GM19438 (cell line): Measurements from ENCODE around the gene SEH1L.
"Not testable (repeated sequence)": the region's sequence is repeated elsewhere in the genome, so short reads cannot be mapped to it uniquely, and the experiment has no call there.

ENCODE experiments used
- ATAC-seq: cut with Tn5 transposase; IDR thresholded peaks from one replicate; pipeline ENCODE4 v1.9.1; 2021; ENCODE audit warnings: low read depth; ENCODE audit not compliant: unreplicated experiment

SEH1L gene, protein sequence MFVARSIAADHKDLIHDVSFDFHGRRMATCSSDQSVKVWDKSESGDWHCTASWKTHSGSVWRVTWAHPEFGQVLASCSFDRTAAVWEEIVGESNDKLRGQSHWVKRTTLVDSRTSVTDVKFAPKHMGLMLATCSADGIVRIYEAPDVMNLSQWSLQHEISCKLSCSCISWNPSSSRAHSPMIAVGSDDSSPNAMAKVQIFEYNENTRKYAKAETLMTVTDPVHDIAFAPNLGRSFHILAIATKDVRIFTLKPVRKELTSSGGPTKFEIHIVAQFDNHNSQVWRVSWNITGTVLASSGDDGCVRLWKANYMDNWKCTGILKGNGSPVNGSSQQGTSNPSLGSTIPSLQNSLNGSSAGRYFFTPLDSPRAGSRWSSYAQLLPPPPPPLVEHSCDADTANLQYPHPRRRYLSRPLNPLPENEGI

DNA sequence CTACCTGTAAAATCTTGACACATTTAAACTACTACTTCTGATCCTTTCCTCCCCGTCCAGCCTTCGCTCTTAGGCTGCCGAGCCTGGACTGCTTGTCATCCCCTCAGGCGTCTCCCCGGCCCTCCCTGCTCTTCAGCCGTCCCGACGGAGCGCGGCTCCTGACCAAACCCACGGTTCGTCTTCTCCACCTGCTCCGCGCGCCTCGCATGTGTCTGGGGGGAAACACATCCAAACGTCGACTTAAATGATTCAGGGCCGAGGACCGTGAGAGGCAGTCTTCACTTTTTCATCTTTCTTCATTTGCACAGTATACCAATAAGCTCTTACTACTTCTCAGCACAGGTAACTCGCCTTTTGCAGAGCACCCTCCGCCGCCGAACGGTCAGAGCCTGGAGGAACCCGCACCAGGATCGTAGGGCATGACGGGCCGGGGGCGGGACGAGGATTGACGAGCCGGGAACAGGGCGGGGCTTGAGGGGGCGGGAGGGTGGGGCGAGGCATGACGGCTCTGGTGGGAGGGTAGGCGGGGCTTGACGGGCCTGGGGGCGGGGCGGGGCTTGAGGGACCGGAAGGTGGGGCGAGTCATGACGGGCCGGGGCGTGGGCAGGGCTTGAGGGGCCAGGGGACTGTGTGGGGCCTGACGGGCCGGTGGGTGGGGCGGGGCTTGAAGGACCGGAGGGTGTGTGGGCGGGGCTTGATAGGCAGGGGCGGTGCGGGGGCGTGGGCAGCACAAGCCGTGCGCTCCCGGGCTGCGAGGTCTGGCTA, at the start of gene SEH1L:
Gene SEH1L, plus strand, starts transcription at position 727 of the 765 bp plus-strand sequence. CDS start 111 bp downstream, outside the sequence.
- peak; percentile 84 for ATAC-seq

DNA sequence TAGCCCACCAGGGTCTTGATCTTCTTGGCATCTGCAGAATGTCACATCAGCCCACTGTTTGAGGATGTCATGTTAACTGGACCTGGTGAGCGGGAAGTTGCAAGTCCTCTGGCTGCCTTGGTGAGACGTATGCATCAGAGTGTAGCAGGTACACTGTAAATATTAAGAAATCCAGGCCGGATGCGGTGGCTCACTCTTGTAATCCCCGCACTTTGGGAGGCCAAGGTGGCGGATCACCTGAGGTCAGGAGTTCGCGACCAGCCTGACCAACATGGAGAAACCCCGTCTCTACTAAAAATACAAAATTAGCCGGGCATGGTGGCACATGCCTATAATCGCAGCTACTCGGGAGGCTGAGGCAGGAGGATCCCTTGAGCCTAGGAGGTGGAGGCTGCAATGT, 46.6 kb upstream of the SEH1L start:
- ATAC-seq: not testable (repeated sequence)

DNA sequence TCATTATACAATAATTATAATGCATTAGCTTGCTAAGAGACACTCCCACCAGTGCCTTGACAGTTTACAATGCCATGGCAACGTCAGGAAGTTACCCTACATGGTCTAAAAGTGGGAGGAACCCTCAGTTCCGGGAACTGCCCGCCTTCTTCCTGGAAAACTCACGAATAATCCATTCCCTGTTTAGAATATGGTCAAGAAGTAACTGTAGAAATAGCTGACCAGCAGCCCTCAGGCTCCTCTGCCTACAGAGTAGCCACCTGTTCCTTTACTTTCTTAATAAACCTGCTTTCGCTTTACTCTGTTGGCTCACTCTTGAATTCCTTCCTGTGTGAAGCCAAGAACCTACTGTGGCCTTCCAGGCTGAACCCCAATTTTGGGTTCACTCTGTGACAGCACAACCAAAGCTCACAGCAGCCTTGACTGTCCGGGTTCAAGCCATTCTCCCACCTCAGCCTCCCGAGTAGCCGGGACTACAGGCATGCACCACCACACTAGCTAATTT, 43.7 kb upstream of the SEH1L start:
- ATAC-seq: no peak

DNA sequence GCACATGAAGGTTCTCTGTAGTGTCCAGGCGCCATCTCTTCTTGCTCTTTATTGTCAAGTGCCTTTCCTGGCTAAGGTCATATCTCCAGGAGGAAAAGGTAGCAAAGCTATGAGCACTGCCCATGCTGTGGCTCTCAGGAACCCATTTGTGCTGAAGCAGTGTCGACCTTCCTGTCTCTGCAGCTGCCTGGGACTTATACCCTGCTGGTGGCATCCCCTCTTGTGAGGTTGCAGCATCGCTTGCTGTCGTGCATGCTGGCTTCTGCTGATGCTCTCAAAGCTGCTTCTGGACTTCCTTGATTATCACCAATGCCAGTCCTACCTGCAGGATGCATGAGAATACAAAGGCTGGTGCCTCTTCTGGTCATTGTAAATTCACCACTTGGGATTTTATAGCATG, 41.7 kb upstream of the SEH1L start:
- ATAC-seq: no peak

DNA sequence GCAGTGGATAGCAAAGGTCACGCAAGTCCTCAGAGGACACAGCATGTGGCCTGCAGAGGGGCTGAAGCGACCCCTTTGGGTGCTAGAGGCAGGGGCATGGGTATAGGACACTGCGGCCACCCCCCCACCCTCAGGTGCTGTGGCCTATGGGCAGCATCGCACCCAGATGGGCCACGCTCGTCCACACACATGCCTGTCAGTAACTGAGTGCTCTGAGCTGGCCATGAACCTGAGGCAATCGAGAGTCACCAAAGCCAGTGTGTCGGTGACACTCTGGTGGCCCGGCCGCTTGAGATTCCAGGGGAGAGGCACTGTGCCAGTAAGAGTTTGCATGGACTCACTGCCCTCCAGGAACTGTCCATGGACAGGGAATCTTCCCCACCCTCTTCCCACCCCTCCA, 41.0 kb upstream of the SEH1L start:
- ATAC-seq: no peak

DNA sequence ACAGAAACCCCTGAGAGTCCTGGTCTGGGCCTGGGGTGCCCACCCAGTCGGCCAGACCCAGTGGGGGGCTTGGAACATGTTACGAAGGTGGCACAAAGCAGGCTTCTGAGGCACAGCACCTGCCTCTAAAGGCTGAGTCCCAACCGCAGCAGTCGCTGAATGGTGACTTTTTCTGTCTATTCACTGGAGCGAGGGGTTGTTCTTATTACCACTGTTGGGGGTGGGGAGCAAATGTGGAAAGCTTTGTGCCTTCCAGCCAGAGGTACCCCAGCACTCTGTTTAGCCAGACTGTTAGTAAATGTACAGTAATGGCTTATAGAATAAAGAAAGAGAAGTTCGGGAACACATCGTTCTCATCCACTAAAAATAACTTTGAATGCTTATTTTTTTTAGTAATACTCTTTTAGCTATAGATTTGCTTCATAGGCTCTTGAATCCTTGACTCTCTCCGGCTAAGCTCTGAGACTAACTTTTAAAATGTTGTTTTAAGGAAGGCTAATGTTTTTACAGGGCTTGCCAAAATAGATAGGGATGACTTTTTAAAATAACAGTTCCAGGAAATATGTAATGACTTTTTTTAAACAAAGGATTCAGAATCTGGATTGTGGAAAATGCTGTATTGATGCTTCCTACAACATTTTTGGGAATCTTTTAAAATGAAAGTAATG, 40.4 kb upstream of the SEH1L start:
- ATAC-seq: no peak

DNA sequence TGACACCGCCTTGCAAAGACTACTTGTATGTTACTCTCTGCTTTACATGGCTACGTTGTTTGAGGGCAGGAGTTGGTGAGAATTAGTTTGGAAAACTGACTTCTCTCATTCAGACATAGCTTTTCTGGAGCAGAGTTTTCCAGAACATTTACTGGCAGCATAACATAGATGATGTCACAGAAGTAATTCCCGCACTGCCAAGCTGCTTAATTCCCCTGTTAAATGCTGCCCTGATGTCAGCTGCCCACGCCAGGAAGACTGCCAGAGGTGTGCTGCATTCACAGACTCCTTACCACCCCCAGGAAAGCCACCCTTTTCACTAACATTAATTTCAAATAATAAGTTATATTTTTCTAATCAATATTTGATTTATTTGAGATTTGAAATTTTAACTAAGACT, 39.1 kb upstream of the SEH1L start:
- no peak for ATAC-seq

DNA sequence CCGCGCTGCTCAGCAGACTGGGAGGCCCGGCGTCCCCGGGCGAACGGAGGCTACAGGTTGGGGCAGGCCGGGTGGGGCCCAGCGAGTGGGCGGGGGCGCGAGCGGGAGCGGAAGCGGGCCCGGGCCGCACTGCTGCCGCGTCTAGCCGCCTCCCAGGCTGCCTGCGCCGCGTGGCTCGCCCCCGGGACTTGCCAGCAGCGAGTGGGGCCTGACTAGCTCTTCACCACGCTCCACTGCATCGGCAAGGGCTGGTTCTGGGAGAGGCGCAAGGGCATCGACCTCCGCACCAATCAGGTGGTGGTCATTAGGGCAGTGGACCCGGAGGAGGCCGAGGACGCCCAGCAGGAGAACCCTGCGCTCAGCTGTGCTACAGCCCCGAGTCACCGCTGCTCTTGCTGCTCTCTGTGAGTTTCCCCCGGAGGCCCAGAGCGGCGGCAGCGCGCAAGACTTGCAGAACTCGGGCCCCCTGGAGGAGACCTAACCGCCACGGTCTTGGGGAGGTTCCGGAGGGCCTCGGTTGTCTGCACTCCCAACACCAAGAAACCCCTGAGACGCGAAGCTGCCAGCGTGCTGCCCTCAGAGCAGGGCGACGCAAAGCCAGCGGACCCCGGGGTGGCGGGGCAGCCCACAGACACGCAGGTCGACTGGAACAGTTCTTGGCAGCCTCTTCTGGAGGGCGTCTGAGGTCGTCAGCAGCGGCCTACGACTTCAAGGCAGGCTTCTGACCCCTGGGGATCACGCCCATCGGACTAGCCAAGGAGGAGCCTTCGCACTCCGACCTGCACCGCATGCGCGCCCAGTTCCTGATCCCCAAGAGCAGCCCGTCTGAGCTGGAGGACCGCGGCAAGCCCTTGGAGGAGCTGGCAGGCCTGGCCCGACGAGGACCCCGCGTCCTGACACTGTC, 36.5 kb upstream of the SEH1L start:
- ATAC-seq: no peak

DNA sequence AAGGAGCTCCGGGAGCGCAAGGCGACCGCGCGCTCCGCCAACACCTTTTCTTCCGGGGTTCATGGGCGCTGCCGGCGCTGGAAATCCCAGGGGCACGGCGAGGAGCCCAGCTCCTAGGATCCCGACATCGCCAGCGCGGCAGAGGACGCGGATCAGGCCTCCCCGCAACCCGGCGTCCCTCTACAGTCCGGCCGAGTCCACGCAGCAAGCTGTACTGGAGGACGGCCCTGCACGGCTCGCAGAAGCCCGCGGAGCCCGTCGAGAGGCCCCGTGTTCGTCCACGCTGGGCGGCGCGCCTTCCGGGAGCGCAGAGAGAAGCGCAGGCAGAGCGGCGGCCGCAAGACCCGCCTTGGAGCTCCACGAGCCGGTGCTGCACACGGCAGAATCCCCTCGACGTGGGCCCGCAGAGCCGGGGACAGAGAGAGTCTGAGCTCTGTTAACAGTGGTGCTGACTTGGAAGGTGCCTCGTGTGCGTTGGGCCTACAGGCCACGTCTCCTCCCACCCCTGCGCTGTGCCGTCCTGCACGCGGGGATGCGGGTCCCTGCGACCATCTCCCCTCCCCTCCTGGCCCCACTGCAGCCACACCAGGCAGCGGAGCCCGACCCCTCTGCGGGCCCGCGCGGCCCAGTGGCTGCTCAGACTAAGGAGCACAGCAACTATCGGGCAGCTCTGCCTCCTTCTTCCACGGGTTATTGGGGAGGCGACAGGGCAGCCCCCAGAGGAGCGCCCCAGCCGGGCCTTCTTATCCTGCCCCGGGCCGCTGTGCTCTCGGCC, 35.7 kb upstream of the SEH1L start:
- no peak for ATAC-seq

DNA sequence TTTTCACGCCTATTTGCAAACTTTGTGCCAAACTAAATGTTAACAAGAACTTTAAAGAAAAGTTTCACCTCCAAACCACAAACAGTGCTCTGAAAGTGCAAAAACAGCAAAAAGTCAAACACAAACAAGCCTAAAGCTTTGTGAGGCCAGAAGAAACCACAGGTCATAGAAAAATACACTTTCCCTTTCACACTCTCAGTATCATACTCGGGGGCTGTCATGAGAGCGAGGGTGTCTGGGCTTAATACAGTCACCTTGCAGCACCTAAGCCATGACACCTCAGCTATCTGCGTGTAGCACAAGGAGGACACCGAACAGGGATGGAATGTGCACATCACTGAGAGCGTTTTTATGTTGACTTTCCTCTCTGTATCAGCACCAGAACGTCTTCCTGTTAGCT, 26.6 kb upstream of the SEH1L start:
- no peak for ATAC-seq

DNA sequence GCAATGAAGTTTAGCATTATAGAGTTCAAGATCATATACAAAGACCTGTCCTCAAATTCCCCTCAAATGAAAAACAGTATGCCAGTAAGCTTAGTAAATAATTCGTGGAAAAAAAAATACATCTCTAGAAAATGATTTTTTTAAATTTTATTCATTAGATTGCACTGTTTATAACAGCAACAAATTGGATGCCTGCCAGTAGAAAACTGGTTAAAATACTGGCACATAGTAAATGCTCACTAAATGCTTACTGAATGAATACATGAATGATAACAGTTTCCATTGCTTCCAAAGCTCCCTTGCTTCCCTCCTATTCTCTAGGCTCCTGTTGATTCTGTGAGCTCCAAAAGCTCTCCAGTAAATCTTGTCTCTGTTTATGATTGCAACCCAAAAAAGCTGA, 25.5 kb upstream of the SEH1L start:
- ATAC-seq: no peak

DNA sequence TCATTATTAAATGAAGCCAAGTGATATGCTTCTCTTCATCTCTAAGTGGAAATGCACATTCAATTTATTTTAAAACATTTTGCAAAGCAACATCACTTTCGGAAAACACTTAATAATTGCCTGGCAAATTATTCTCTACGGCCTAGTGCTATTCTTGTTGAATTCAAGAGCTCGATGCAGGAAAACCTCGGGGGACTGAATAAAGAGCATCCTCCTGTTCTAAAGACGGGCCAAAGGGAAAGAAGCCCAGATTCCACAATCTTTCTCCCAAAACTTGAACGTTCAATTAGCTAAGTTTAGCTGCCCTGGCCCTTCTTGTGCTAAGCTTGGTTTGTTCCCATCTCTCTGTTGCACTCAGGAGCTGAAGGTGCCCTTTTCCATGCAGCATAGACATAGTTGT, 23.2 kb upstream of the SEH1L start:
- ATAC-seq: no peak

DNA sequence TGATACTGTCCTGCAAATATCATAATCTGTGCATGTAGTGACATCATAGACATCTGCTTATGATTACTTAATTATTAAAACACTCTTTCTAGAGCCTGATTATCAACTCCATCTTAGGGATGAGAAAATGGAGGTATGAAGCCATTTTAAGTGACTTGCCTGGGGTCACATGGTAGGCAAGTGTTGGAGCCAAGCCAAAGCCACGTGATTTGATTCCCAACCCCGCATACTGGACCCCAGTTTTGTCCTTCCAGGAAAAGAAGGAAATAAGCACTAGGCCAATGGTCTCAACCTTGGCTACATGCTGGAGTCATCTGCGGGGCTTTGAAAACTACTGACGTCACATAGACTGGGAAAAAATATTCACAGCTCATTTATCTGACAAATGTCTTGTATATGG, 19.6 kb upstream of the SEH1L start:
- ATAC-seq: no peak

DNA sequence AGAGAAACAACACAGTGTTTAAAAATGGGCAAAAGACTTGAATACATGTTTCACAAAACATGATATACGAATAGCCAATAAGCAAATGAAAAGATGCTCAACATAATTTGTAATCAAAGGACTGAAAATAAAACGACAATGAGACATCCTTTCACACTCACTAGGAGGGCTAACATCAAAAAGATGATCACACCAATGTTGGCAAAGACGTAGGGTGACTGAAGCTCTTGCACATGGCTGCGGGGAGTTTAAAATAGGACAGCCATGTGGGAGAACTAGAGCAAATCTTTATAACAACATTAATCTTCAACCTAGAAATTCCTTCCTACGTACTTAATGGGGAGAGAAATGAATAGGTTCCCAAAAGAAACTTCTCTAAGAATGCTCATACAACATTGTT, 19.2 kb upstream of the SEH1L start:
- no peak for ATAC-seq

DNA sequence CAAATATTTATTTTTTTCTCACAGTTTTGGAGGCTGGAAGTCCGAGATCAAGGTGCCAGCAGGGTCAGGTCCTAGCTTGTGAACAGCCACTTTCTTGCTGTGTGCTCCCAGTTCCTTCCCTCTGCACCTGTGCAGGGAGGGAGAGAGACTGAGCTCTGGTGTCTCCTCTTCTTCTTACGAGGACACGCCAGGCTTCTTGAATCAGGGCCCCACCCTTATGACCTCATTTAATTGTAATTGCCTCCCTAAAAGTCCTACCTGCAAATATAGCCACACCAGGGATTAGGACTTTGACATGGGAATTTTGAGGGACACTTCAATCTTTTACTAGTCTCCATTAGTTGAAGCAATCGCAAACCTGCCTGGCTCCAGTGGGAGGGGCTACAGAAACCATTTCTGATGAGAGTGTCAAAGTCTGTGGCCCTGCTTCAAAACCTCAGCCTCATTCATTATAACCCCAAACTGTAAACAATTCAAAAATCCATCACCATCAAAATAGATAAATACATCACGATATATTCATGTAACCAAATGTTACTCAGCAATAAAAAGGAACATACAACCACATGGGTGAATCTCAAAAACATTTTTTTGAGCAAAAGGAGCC, 18.2 kb upstream of the SEH1L start:
- no peak for ATAC-seq

DNA sequence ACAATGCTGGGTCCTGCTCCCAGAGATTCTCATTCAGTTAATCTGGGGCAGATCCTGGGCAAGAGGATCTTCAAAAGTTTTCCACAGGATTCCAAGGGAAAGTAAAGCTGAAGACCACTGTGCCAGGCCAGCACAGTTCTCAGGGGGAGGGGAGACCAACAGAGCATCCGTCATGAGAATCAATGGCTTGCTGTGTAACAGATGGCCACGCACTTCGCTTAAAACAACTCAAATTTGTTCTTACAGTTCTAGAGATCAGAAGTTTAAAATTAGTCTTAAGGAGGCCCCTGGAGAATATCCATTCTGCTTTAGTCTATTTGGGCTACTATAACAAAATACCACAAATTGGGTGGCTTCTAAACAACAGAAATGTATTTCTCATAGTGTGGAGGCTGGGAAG, 17.4 kb upstream of the SEH1L start:
- no peak for ATAC-seq

DNA sequence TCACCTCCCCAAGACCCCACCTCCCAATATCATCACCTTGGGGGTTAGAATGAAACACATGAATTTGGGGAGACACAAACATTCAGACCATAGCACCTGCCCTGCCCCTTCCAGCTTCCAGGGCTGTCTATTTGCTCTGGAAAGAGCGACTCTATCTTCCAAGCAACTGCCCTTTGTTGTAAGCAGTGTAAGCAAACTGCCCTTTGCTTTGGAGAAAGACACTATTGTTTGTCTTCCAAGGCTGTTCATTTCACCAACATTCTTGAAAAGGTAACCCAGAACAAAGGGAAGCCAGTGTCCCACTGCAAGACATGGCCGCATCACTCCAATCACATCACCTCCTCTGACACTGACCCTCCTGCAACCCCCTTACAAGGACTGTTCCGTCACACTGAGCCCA, 16.9 kb upstream of the SEH1L start:
- no peak for ATAC-seq

DNA sequence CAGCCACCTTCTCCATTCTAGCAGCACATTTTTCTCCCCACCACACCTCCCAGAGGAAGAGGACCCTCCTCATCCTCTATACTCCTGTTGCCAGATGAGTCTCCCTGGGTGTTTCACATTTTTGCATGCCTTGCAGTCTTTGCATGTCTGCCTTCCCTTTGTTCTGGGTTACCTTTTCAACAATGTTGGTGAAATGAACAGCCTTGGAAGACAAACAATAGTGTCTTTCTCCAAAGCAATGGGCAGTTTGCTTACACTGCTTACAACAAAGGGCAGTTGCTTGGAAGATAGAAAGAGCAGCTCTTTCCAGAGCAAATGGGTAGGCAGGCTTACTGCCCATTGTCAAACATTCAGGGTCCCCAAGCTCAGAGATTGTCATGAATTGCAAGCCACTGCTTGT, 14.5 kb upstream of the SEH1L start:
- no peak for ATAC-seq

DNA sequence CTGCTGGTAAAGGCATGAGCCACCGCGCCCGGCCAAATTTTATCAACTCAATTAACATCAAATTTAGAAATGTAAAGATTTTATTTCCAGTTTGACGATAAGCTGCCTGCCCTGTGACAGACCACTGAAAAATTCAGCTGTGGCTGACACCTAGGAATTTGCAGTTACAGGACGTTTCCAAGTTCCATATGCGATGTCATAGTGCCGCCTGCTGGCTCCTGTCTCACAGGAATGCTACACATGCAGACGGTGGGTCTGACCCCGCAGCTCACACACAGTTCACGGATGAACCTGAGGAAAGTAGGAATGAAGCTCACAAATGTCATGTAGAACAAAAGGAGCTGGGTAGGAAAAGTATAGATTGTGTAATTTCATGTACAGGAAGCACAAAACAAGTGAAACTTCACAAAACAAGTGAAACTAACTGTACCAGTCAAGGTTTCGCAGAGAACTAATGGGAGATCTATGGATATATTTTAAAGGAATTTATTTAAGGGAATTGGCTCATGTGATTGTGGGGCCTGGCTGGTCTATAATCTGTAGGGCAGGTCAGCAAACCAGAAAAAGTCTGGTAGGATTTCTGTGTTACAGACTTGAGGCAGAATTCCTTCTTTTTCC, 13.2 kb upstream of the SEH1L start:
- no peak for ATAC-seq
